ACC112 (cell line): ENCODE data around the gene LAMTOR2.
A peak's percentile ranks its signal among the peaks of the same experiment; 100 is the strongest.

Experiments used
- H2AFZ ChIP-seq: fragments of 200-600 bp; sonication (generic); one replicate; pipeline ENCODE4 v1.6.0; 2017; ENCODE audit warnings: antibody characterized with exemption, low read length; ENCODE audit not compliant: unreplicated experiment
- H3K27ac ChIP-seq: fragments of 200-600 bp; sonication (generic); 2 replicates; pipeline ENCODE4 v1.5.1; 2014; ENCODE audit warnings: low read depth, mild to moderate bottlenecking, antibody characterized with exemption, low read length, moderate library complexity
- H3K27me3 ChIP-seq: fragments of 200-600 bp; sonication (generic); 2 replicates; pipeline ENCODE4 v1.6.1; 2014; ENCODE audit warnings: mild to moderate bottlenecking, antibody characterized with exemption, low read length, moderate library complexity, mixed read lengths; ENCODE audit not compliant: insufficient read depth
- H3K36me3 ChIP-seq: fragments of 200-600 bp; sonication (generic); 2 replicates; pipeline ENCODE4 v1.6.1; 2016; ENCODE audit warnings: mild to moderate bottlenecking, antibody characterized with exemption, low read length, moderate library complexity, mixed read lengths; ENCODE audit not compliant: insufficient read depth
- H3K4me1 ChIP-seq: fragments of 200-600 bp; sonication (generic); one replicate; pipeline ENCODE4 v1.6.1; 2016; ENCODE audit warnings: low read length, mixed read lengths; ENCODE audit not compliant: insufficient read depth, unreplicated experiment, control insufficient read depth
- H3K4me3 ChIP-seq: fragments of 200-600 bp; sonication (generic); 2 replicates; pipeline ENCODE4 v1.5.1; 2014; ENCODE audit warnings: mild to moderate bottlenecking, low read depth, low read length
- H3K79me2 ChIP-seq: fragments of 200-600 bp; sonication (generic); one replicate; pipeline ENCODE4 v1.6.0; 2016; ENCODE audit warnings: low read length; ENCODE audit not compliant: control insufficient read depth, unreplicated experiment, insufficient read depth

LAMTOR2 gene

GRCh38 chr1:156099282-156099681 lies 44.7 kb downstream of the LAMTOR2 start:
- H3K4me1 ChIP-seq, result peaks cover 61% of the 10 kb centered on the region
- H3K79me2 ChIP-seq, result peaks cover under 1% of the 10 kb centered on the region
- no peaks in the 10 kb centered on the region for H3K36me3 ChIP-seq
- no peak overlapping the region for H3K4me3 ChIP-seq
- H3K27me3 ChIP-seq, result no peaks in the 10 kb centered on the region
- peak overlapping the region; percentile 16; the same call in 1 of the 2 replicates for H3K27ac ChIP-seq
- no peak overlapping the region for H2AFZ ChIP-seq

GRCh38 chr1:156100205-156100995 lies 45.8 kb downstream of the LAMTOR2 start:
- Histone ChIP-seq H3K4me3 (no peak overlapping the region), H2AFZ (no peak overlapping the region), H3K27ac (peak overlapping the region; percentile 30; the same call in 1 of the 2 replicates), H3K27me3 (no peaks in the 10 kb centered on the region), H3K79me2 (peaks cover 6% of the 10 kb centered on the region), H3K36me3 (no peaks in the 10 kb centered on the region), H3K4me1 (peaks cover 72% of the 10 kb centered on the region)

GRCh38 chr1:156101880-156102279 lies 47.3 kb downstream of the LAMTOR2 start:
- H3K4me3 ChIP-seq, result no peak overlapping the region
- peaks cover 68% of the 10 kb centered on the region for H3K4me1 ChIP-seq
- no peaks in the 10 kb centered on the region for H3K27me3 ChIP-seq
- H3K36me3 ChIP-seq, result no peaks in the 10 kb centered on the region
- H3K27ac ChIP-seq, result peak overlapping the region; percentile 99
- no peak overlapping the region for H2AFZ ChIP-seq
- peaks cover 6% of the 10 kb centered on the region for H3K79me2 ChIP-seq

- peaks cover 66% of the 10 kb centered on the region for H3K4me1 ChIP-seq
- H3K27ac ChIP-seq, result peak overlapping the region; percentile 99
- H3K4me3 ChIP-seq, result peak overlapping the region; percentile 67; the same call in 1 of the 2 replicates
Observed at GRCh38 chr1:156102633-156103511, 48.3 kb downstream of the LAMTOR2 start.

GRCh38 chr1:156103521-156103947 lies 49.0 kb downstream of the LAMTOR2 start:
- Histone ChIP-seq H3K4me3 (peak overlapping the region; percentile 67), H2AFZ (no peak overlapping the region), H3K27me3 (no peaks in the 10 kb centered on the region), H3K27ac (peak overlapping the region; percentile 99), H3K79me2 (peaks cover 6% of the 10 kb centered on the region), H3K4me1 (peaks cover 70% of the 10 kb centered on the region), H3K36me3 (no peaks in the 10 kb centered on the region)

More at GRCh38 chr1:156102633-156103511, 48.3 kb downstream of the LAMTOR2 start:
- H3K27me3 ChIP-seq, result no peaks in the 10 kb centered on the region
- H2AFZ ChIP-seq, result no peak overlapping the region
- H3K36me3 ChIP-seq, result no peaks in the 10 kb centered on the region
- H3K79me2 ChIP-seq, result peaks cover 6% of the 10 kb centered on the region

- Histone ChIP-seq H3K27ac (peak overlapping the region; percentile 99), H2AFZ (no peak overlapping the region), H3K27me3 (no peaks in the 10 kb centered on the region), H3K4me1 (peaks cover 74% of the 10 kb centered on the region), H3K36me3 (no peaks in the 10 kb centered on the region), H3K79me2 (peaks cover 6% of the 10 kb centered on the region), H3K4me3 (peak overlapping the region; percentile 67)
Observed at GRCh38 chr1:156104065-156104810, 49.7 kb downstream of the LAMTOR2 start.

GRCh38 chr1:156104861-156105832 lies 50.6 kb downstream of the LAMTOR2 start:
- Histone ChIP-seq H2AFZ (no peak overlapping the region), H3K79me2 (peaks cover 6% of the 10 kb centered on the region), H3K4me1 (peaks cover 72% of the 10 kb centered on the region), H3K27me3 (no peaks in the 10 kb centered on the region), H3K4me3 (peak overlapping the region; percentile 65), H3K36me3 (no peaks in the 10 kb centered on the region), H3K27ac (peak overlapping the region; percentile 99)

GRCh38 chr1:156106624-156107488 lies 52.3 kb downstream of the LAMTOR2 start:
- Histone ChIP-seq H3K27ac (peak overlapping the region; percentile 97), H3K4me1 (peaks cover 60% of the 10 kb centered on the region)

GRCh38 chr1:156108057-156108456 lies 53.5 kb downstream of the LAMTOR2 start:
- no peaks in the 10 kb centered on the region for H3K27me3 ChIP-seq
- no peak overlapping the region for H2AFZ ChIP-seq
- peaks cover 6% of the 10 kb centered on the region for H3K79me2 ChIP-seq
- H3K27ac ChIP-seq, result peak overlapping the region; percentile 52; the same call in 1 of the 2 replicates
- H3K4me3 ChIP-seq, result no peak overlapping the region
- peaks cover 56% of the 10 kb centered on the region for H3K4me1 ChIP-seq
- H3K36me3 ChIP-seq, result no peaks in the 10 kb centered on the region

More at GRCh38 chr1:156106624-156107488, 52.3 kb downstream of the LAMTOR2 start:
- Histone ChIP-seq H2AFZ (no peak overlapping the region), H3K79me2 (peaks cover 6% of the 10 kb centered on the region), H3K36me3 (no peaks in the 10 kb centered on the region), H3K27me3 (no peaks in the 10 kb centered on the region), H3K4me3 (peak overlapping the region; percentile 62)
